Ishikawa (cell line): Measurements from ENCODE around the gene USB1.

Experiments
- CEBPB ChIP-seq: IDR thresholded peaks from 2 replicates; pipeline ENCODE4 v1.6.1; 2012
- CREB1 ChIP-seq: IDR thresholded peaks from 2 replicates; pipeline ENCODE4 v1.6.1; 2012; ENCODE audit warnings: low read depth
- EGR1 ChIP-seq: IDR thresholded peaks from 2 replicates; pipeline ENCODE4 v1.6.1; 2012
- EP300 ChIP-seq: IDR thresholded peaks from 2 replicates; pipeline ENCODE4 v1.6.1; 2012; ENCODE audit warnings: borderline replicate concordance
- FOXM1 ChIP-seq: IDR thresholded peaks from 2 replicates; pipeline ENCODE4 v1.6.1; 2012; ENCODE audit warnings: low read depth, borderline replicate concordance
- NFIC ChIP-seq: IDR thresholded peaks from 2 replicates; pipeline ENCODE4 v1.6.1; 2012
- RAD21 ChIP-seq: IDR thresholded peaks from 2 replicates; pipeline ENCODE4 v1.6.1; 2012; ENCODE audit warnings: low read depth
- TAF1 ChIP-seq: IDR thresholded peaks from 2 replicates; pipeline ENCODE4 v1.6.1; 2012; ENCODE audit warnings: low read depth, mild to moderate bottlenecking
- TCF12 ChIP-seq: IDR thresholded peaks from 2 replicates; pipeline ENCODE4 v1.6.1; 2012; ENCODE audit warnings: low read depth
- TEAD4 ChIP-seq: IDR thresholded peaks from 2 replicates; pipeline ENCODE4 v1.6.1; 2012
- YY1 ChIP-seq: IDR thresholded peaks from 2 replicates; pipeline ENCODE4 v1.6.1; 2012; ENCODE audit warnings: low read depth
- ZBTB7A ChIP-seq: IDR thresholded peaks from 2 replicates; pipeline ENCODE4 v1.6.1; 2012; ENCODE audit warnings: low read depth
- TF ChIP-seq, protein P1 (sequence below): IDR thresholded peaks from 2 replicates; pipeline ENCODE4 v1.6.1; 2012; ENCODE audit warnings: low read depth, mild to moderate bottlenecking
- TF ChIP-seq, protein P2 (sequence below): IDR thresholded peaks from 2 replicates; pipeline ENCODE4 v1.6.1; 2012
- TF ChIP-seq, protein P3 (sequence below): IDR thresholded peaks from 2 replicates; pipeline ENCODE4 v1.6.1; 2012

Gene USB1

DNA sequence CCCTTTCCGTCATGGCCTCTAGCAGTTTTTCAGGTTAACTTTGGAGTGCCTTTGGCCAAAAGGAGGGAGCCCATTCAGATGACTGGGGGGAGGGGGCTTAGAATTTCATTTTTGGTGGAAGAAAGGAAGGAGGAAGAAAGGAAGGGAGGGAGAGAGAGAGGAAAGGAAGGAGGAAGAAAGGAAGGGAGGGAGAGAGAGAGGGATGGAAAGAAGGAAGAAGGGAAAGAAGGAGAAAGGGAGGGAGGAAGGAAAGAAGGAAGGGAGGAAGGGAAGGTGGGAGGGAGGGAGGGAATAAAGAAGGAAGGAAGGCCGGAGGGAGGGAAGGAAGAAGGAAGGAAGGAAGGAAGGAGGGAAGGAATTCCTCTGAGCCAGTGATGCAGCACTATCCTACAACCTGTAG lies 50.1 kb downstream of the USB1 start:
- TF ChIP-seq EP300 (no peak), EGR1 (no peak), FOXM1 (no peak)
- TF ChIP-seq, protein P1, sequence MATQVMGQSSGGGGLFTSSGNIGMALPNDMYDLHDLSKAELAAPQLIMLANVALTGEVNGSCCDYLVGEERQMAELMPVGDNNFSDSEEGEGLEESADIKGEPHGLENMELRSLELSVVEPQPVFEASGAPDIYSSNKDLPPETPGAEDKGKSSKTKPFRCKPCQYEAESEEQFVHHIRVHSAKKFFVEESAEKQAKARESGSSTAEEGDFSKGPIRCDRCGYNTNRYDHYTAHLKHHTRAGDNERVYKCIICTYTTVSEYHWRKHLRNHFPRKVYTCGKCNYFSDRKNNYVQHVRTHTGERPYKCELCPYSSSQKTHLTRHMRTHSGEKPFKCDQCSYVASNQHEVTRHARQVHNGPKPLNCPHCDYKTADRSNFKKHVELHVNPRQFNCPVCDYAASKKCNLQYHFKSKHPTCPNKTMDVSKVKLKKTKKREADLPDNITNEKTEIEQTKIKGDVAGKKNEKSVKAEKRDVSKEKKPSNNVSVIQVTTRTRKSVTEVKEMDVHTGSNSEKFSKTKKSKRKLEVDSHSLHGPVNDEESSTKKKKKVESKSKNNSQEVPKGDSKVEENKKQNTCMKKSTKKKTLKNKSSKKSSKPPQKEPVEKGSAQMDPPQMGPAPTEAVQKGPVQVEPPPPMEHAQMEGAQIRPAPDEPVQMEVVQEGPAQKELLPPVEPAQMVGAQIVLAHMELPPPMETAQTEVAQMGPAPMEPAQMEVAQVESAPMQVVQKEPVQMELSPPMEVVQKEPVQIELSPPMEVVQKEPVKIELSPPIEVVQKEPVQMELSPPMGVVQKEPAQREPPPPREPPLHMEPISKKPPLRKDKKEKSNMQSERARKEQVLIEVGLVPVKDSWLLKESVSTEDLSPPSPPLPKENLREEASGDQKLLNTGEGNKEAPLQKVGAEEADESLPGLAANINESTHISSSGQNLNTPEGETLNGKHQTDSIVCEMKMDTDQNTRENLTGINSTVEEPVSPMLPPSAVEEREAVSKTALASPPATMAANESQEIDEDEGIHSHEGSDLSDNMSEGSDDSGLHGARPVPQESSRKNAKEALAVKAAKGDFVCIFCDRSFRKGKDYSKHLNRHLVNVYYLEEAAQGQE = no peak
- TF ChIP-seq, protein P2, sequence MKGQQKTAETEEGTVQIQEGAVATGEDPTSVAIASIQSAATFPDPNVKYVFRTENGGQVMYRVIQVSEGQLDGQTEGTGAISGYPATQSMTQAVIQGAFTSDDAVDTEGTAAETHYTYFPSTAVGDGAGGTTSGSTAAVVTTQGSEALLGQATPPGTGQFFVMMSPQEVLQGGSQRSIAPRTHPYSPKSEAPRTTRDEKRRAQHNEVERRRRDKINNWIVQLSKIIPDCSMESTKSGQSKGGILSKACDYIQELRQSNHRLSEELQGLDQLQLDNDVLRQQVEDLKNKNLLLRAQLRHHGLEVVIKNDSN = no peak

- TF ChIP-seq RAD21 (no peak), TEAD4 (no peak)
Observed at GRCh38 chr16:58051821-58052603, 50.8 kb downstream of the USB1 start.

DNA sequence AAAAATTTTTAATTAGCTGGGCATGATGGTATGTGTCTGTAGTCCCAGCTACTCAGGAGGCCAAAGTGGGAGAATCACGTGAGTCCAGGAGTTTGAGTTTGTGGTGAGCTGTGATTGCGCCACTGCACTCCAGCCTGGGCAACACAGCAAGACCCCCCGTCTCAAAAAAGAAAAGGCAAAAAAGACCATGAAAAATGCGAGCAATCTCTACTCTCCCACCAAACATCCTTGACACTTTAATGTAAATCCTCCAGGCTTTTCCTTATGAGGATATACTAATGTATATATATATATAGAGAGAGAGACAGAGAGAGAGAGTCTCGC lies 52.4 kb downstream of the USB1 start:
- no peak for TF ChIP-seq CEBPB
- TF ChIP-seq, protein P3, sequence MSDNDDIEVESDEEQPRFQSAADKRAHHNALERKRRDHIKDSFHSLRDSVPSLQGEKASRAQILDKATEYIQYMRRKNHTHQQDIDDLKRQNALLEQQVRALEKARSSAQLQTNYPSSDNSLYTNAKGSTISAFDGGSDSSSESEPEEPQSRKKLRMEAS = no peak
- no peak for TF ChIP-seq TAF1
- TF ChIP-seq EP300 = no peak
- no peak for TF ChIP-seq NFIC
- no peak for TF ChIP-seq EGR1
- no peak for TF ChIP-seq ZBTB7A
- TF ChIP-seq TEAD4 = no peak
- TF ChIP-seq TCF12 = no peak
- no peak for TF ChIP-seq YY1
- TF ChIP-seq, protein P2 = no peak

DNA sequence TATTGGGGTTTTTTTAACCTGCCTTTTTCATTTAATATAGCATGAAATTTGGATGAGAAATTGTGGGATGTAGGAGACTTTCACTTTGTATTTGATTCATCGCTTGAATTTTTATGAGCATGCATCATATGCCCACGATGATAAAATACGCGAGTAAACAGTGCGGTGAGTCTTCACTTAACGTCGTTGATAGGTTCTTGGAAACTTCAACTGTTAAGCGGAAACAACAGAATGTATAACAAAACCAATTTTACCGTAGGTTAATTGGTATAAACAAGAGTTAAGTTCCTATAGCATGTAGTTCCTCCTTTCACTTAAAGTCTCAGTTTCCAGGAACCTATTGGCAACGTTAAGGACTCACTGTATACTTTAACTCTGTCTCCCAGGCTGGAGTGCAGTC lies 53.1 kb downstream of the USB1 start:
- no peak for TF ChIP-seq RAD21
- TF ChIP-seq FOXM1 = no peak
- no peak for TF ChIP-seq YY1
- no peak for TF ChIP-seq NFIC
- TF ChIP-seq, protein P2 = no peak
- TF ChIP-seq TAF1 = no peak
- no peak for TF ChIP-seq TEAD4
- TF ChIP-seq TCF12 = no peak
- TF ChIP-seq, protein P3 = no peak
- no peak for TF ChIP-seq EGR1
- TF ChIP-seq ZBTB7A = no peak
- no peak for TF ChIP-seq CEBPB
- TF ChIP-seq, protein P1 = no peak
- TF ChIP-seq EP300 = no peak
- no peak for TF ChIP-seq CREB1

DNA sequence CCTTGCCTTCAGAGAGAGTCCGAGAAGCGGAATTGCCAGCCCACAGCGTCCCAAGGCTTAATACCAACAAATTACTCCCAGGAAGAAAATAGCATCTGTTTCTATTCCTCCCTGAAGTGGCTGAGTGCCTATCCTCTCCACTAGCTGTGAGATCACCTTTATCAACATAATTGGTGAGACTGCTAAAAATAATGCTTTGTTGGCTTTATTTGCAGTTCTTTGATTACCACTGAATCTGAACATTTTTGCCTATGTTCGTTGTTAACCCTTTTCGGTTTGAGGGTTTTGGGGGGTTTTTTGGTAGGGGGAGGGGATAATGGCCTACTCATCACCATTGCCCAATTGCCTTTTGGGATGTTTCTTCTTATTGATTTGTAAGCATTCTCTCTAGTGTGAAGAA lies 55.4 kb downstream of the USB1 start:
- TF ChIP-seq, protein P3 = no peak
- TF ChIP-seq TEAD4 = no peak
- TF ChIP-seq, protein P2 = no peak
- no peak for TF ChIP-seq EP300
- no peak for TF ChIP-seq YY1
- TF ChIP-seq TAF1 = no peak
- TF ChIP-seq CEBPB = no peak
- TF ChIP-seq FOXM1 = no peak
- TF ChIP-seq NFIC = no peak
- TF ChIP-seq EGR1 = no peak
- no peak for TF ChIP-seq RAD21
- no peak for TF ChIP-seq ZBTB7A
- no peak for TF ChIP-seq TCF12
- TF ChIP-seq, protein P1 = no peak
- no peak for TF ChIP-seq CREB1
